Small intestine (tissue), 7 donors: ENCODE measurements around the gene DBF4B. TPM values are rescaled to one million over a fixed set of nuclear protein-coding genes. Genes with fewer than 3 reads are reported as not detected.
"Not testable (repeated sequence)": the region's sequence is repeated elsewhere in the genome, so short reads cannot be mapped to it uniquely, and the experiment has no call there.

Experiments
- DNase-seq, 2 donors: peaks; one replicate each; pipeline versions ENCODE4 v3.0.0 to v3.0.0-alpha.2; 2013
- FAIRE-seq: peaks from 2 replicates; lab custom pipeline; 2012; peaks lifted over from hg19 to GRCh38; lab: Jason Lieb, UNC
- H3K27ac ChIP-seq, 3 donors: one replicate each; pipeline ENCODE4 v1.5.1; 2013; ENCODE audit warnings: low read length in 2 of 3, mild to moderate bottlenecking in 2 of 3, control low read depth in 1 of 3, inconsistent platforms in 1 of 3, low read depth in 1 of 3, moderate library complexity in 1 of 3
- H3K27me3 ChIP-seq, 3 donors: one replicate each; pipeline ENCODE4 v1.6.1; 2013; ENCODE audit warnings: low read length in 3 of 3, inconsistent platforms in 1 of 3; ENCODE audit not compliant: control insufficient read depth in 3 of 3, insufficient read depth in 3 of 3
- H3K36me3 ChIP-seq, 3 donors: one replicate each; pipeline ENCODE4 v1.6.1; 2013; ENCODE audit warnings: low read length in 3 of 3, inconsistent platforms in 1 of 3, low read depth in 1 of 3, mild to moderate bottlenecking in 1 of 3, moderate library complexity in 1 of 3; ENCODE audit not compliant: control insufficient read depth in 3 of 3, insufficient read depth in 2 of 3
- H3K4me1 ChIP-seq, 3 donors: one replicate each; pipeline ENCODE4 v1.6.1; 2013; ENCODE audit warnings: low read length in 2 of 3, inconsistent platforms in 1 of 3, low read depth in 1 of 3, mild to moderate bottlenecking in 1 of 3, moderate library complexity in 1 of 3; ENCODE audit not compliant: control insufficient read depth in 3 of 3, insufficient read depth in 2 of 3
- H3K4me3 ChIP-seq, 3 donors: one replicate each; pipeline ENCODE4 v1.5.1; 2013; ENCODE audit warnings: low read length in 3 of 3, control low read depth in 1 of 3, inconsistent platforms in 1 of 3, low read depth in 1 of 3, mild to moderate bottlenecking in 1 of 3, moderate library complexity in 1 of 3
- H3K9me3 ChIP-seq, 2 donors: one replicate each; pipeline ENCODE4 v1.6.1; 2013; ENCODE audit warnings: low read depth in 1 of 2, low read length in 1 of 2; ENCODE audit not compliant: control insufficient read depth in 2 of 2, insufficient read depth in 1 of 2
- WGBS, 3 donors: extraction: QIAGEN DNeasy Blood & Tissue Kit; methylation state at CpG; one replicate each; pipeline ENCODE4 v1.1.7; 2013; 5-methylcytosine and 5-hydroxymethylcytosine counted together
- polyA plus RNA-seq, 4 donors: library from polyadenylated mRNA; stranded (reverse) in 3 of 4; unstranded in 1 of 4; fragments of 200-250 nt in 3 of 4; fragments of 120-200 nt in 1 of 4; gene quantifications; one replicate each; pipeline versions ENCODE4 v1.2.1 to v1.2.3, GENCODE V29; 2013
- donor health status: healthy with polysubstance abuse.
- donor health status: control.
- donor health status: control.
- donor health status: Bipolar disorder and iron deficiency.
- donor health status: healthy.

Gene DBF4B
- polyA plus RNA-seq, 4 donors, result 0.54 to 9.1 (median 3.1) TPM

GRCh38 chr17:44700288-44700687 is 8.2 kb upstream of the DBF4B start:
- 79 to 87% (median 87%) methylated on average over 10 of the region's 10 CpGs for WGBS, 3 donors
- not testable (repeated sequence) for H3K4me3 ChIP-seq, FAIRE-seq, H3K36me3 ChIP-seq, H3K9me3 ChIP-seq, H3K4me1 ChIP-seq, H3K27ac ChIP-seq, DNase-seq, H3K27me3 ChIP-seq

DNA sequence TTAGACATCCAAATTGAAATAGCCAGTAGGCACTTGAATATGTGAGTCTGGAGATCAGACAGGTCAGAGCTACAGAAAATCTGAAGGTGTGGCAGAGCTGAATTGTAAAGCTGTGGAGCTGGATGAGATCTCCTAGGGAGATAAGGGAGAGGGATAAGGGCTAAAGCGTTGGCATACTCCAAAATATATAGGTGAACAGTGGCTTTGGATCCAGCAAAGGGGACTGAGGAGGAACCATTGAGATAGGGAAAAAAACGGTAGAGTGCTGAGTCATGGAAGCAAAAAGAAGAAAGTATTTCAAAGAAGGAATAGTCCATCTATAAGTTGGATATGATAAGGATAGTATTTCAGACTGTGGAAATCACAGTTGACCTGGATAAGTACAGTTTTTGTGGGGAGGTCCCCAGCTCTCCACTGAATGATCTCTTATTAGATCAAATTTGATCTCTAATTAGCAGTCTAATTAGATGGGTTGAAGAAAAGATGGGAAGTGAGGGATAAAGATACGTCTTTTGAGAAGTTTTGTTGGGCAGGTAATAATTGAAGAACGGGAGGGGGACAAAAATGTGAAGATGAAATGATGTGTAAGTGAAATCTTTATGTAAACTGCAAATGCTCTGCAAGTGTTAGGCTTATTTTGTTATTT is 587 bp upstream of the DBF4B start:
- no peaks in the 10 kb centered on the region for H3K36me3 ChIP-seq
- peak overlapping the region in 2 of 3 donors; percentile 31 to 68 for H3K27ac ChIP-seq
- H3K4me1 ChIP-seq, result peaks cover 2 to 5% (median 5%) of the 10 kb centered on the region in 3 donors
- DNase-seq (peak in 1 of 2 donors; percentile 0), FAIRE-seq (no peak)
- H3K9me3 ChIP-seq, result no peaks in the 10 kb centered on the region
- H3K4me3 ChIP-seq, result peak overlapping the region in 2 of 3 donors; percentile 83 to 96
- 10 to 23% (median 21%) methylated on average over 4 of the region's 4 CpGs for WGBS, 3 donors
- H3K27me3 ChIP-seq, result no peaks in the 10 kb centered on the region

- Histone ChIP-seq H3K4me3 (no peak overlapping the region), H3K36me3 (peaks cover 0 to 20% (median 0%) of the 10 kb centered on the region in 3 donors), H3K27ac (no peak overlapping the region), H3K27me3 (no peaks in the 10 kb centered on the region), H3K9me3 (no peaks in the 10 kb centered on the region), H3K4me1 (no peaks in the 10 kb centered on the region)
- DNase-seq (no peak), FAIRE-seq (no peak)
- 94 to 100% (median 96%) methylated on average over 1 of the region's 1 CpG for WGBS, 3 donors
Measured at GRCh38 chr17:44719444-44719843, 11.0 kb downstream of the DBF4B start.

- Histone ChIP-seq H3K27ac (no peak overlapping the region), H3K4me1 (no peaks in the 10 kb centered on the region), H3K27me3 (no peaks in the 10 kb centered on the region), H3K36me3 (peaks cover 0 to 20% (median 0%) of the 10 kb centered on the region in 3 donors), H3K4me3 (no peak overlapping the region), H3K9me3 (no peaks in the 10 kb centered on the region)
- 90 to 94% (median 91%) methylated on average over 5 of the region's 5 CpGs for whole genome bisulfite sequencing, 3 donors
- no peak for FAIRE-seq
- DNase-seq, result no peak
Measured at GRCh38 chr17:44722254-44722653, 13.8 kb downstream of the DBF4B start.

DNA sequence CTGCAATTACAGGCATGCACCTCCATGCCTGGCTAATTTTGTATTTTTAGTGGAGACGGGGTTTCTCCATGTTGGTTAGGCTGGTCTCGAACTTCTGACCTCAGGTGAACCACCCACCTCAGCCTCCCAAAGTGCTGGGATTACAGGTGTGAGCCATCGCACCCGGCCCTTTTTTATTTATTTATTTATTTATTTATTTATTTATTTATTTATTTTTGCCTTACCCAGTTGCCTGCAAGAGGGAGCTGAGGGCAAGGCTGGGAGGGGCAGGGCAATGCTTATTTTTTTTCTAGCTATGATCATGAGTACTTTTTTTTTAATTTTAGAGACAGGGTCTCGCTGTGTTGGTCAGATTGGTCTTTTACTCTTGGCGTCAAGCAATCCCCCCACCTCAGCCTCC is 17.7 kb downstream of the DBF4B start:
- FAIRE-seq, result not testable (repeated sequence)

GRCh38 chr17:44733753-44734152 is 25.3 kb downstream of the DBF4B start:
- FAIRE-seq, result no peak

More for the DNA sequence above, 17.7 kb downstream of the DBF4B start:
- WGBS, 3 donors, result 95 to 99% (median 99%) methylated on average over 6 of the region's 6 CpGs
- H3K36me3 ChIP-seq, result peaks cover 0 to 32% (median 6%) of the 10 kb centered on the region in 3 donors
- H3K27me3 ChIP-seq, DNase-seq, H3K9me3 ChIP-seq, H3K4me1 ChIP-seq, H3K4me3 ChIP-seq, H3K27ac ChIP-seq: not testable (repeated sequence)

GRCh38 chr17:44734272-44734671 is 25.8 kb downstream of the DBF4B start:
- FAIRE-seq (no peak), DNase-seq (no peak)
- H3K27me3 ChIP-seq, result no peaks in the 10 kb centered on the region
- H3K4me3 ChIP-seq, result no peak overlapping the region
- peaks cover 0 to 35% (median 6%) of the 10 kb centered on the region in 3 donors for H3K36me3 ChIP-seq
- no peaks in the 10 kb centered on the region for H3K9me3 ChIP-seq
- WGBS, 3 donors, result 84 to 90% (median 88%) methylated on average over 2 of the region's 2 CpGs
- H3K27ac ChIP-seq, result no peak overlapping the region
- H3K4me1 ChIP-seq, result no peaks in the 10 kb centered on the region

More at GRCh38 chr17:44733753-44734152, 25.3 kb downstream of the DBF4B start:
- no peaks in the 10 kb centered on the region for H3K27me3 ChIP-seq
- no peak overlapping the region for H3K4me3 ChIP-seq
- no peaks in the 10 kb centered on the region for H3K4me1 ChIP-seq
- peaks cover 0 to 34% (median 6%) of the 10 kb centered on the region in 3 donors for H3K36me3 ChIP-seq
- no peak for DNase-seq
- H3K27ac ChIP-seq, result no peak overlapping the region
- 82 to 87% (median 86%) methylated on average over 5 of the region's 5 CpGs for WGBS, 3 donors
- H3K9me3 ChIP-seq, result no peaks in the 10 kb centered on the region

- no peak for DNase-seq
- Histone ChIP-seq H3K27ac (no peak overlapping the region), H3K4me3 (no peak overlapping the region), H3K36me3 (peaks cover 0 to 29% (median 0%) of the 10 kb centered on the region in 3 donors), H3K4me1 (no peaks in the 10 kb centered on the region), H3K27me3 (no peaks in the 10 kb centered on the region), H3K9me3 (no peaks in the 10 kb centered on the region)
- 88 to 94% (median 93%) methylated on average over 12 of the region's 12 CpGs for WGBS, 3 donors
- FAIRE-seq, result no peak
Measured at GRCh38 chr17:44736551-44737240, 28.2 kb downstream of the DBF4B start.
